GM12865 (cell line): ENCODE measurements around the gene ILF2.
A peak's percentile ranks its signal among the peaks of the same experiment; 100 is the strongest.

ENCODE experiments used
- DNase-seq: peaks from one replicate; pipeline ENCODE4 v3.0.0; 2010; ENCODE audit warnings: low read depth
- H3K4me3 ChIP-seq: 2 replicates; pipeline ENCODE4 v1.5.1; 2011; ENCODE audit warnings: mild to moderate bottlenecking, low read depth, low read length, control low read depth
- TF ChIP-seq, protein P1 (sequence below): IDR thresholded peaks from 2 replicates; pipeline ENCODE4 v1.5.1; 2011; ENCODE audit warnings: low read length, control low read depth, low read depth, inconsistent platforms; ENCODE audit not compliant: insufficient read depth; ENCODE audit errors: missing control alignments

Gene ILF2

DNA sequence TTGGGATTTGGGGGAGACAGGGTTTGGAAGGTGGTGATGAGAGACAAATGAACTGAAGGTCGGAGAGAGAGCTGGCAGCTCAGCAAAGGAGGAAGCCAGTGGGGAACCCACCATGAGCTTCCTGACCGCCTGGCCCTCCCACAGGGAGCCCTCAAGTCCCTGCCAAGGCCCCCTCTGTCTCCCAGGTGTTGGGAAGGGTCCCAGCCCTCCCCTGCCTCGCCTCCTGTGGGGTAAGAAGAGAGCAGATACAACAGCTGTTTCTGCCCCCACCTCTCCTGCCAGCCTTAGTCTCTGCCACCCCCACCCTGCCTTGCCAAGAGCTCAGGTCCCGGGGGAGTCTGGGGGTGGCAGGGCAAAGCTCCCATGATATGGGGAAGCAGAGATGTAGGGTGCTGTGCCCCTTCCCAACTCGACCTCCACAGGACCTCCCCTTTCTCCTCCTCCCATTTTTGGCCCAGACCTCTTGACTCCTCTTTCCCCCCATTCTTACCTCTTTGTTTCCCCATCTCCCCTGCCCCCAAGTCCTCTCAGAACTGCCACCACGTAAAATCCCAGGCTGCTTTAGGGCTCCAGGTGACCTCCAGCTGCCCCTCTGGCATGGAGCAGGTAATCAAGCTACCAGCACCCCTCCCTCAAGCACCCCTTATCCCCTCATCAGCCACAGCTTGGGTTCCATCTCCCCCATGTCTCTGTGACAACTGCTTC lies 42.0 kb downstream of the ILF2 start:
- no peak overlapping the region for H3K4me3 ChIP-seq
- TF ChIP-seq, protein P1, sequence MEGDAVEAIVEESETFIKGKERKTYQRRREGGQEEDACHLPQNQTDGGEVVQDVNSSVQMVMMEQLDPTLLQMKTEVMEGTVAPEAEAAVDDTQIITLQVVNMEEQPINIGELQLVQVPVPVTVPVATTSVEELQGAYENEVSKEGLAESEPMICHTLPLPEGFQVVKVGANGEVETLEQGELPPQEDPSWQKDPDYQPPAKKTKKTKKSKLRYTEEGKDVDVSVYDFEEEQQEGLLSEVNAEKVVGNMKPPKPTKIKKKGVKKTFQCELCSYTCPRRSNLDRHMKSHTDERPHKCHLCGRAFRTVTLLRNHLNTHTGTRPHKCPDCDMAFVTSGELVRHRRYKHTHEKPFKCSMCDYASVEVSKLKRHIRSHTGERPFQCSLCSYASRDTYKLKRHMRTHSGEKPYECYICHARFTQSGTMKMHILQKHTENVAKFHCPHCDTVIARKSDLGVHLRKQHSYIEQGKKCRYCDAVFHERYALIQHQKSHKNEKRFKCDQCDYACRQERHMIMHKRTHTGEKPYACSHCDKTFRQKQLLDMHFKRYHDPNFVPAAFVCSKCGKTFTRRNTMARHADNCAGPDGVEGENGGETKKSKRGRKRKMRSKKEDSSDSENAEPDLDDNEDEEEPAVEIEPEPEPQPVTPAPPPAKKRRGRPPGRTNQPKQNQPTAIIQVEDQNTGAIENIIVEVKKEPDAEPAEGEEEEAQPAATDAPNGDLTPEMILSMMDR: no peak
- no peak for DNase-seq

DNA sequence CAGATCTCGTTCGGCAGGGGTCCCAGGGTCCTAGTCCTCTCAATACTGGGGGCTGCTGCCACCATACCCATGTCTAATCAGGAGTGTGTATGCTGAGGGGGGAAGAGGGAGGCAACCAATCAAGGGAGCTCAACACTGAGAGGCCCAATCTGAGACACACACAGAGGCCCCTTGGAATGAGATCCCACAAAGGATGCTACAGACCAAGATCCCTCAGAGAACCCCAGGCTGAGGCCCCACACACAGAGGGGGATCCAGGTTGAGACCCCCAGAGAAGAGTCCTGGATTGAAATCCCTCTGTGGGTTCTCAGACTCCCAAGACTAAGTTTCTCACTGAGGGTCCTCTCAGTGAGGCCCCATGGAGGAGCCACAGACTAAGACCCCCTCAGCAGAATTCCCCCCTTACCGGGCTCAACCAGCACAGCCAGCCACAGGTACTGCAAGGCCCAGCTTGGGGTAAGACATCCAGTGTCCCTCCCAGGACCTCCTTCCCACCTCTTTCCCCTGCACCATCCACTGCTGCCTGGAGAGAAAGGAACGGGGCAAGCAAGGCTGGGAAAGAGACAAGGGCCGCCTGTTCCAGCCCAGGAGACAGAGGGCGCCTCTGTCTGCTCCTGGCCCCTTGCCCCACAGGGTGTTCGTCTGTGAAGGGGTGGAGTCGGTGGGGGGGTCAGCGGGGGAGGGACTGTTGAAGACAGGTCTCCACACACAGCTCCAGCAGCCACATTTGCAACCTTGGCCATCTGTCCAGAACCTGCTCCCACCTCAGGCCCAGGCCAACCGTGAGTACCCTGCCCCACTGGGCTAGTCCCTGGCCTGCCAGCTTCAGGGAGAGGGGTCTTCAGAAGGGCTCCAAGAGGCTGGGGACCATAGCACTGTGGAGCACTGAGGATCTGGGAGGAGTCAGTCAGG lies 42.8 kb downstream of the ILF2 start, which contains the start of gene S100A1:
Gene S100A1 (plus strand): TSS at position 720 of the 912 bp plus-strand sequence. CDS start 2,088 bp downstream, outside the sequence.
- no peak within 1 kb of the TSS for H3K4me3 ChIP-seq
- DNase-seq: no peak
- TF ChIP-seq, protein P1: no peak

DNA sequence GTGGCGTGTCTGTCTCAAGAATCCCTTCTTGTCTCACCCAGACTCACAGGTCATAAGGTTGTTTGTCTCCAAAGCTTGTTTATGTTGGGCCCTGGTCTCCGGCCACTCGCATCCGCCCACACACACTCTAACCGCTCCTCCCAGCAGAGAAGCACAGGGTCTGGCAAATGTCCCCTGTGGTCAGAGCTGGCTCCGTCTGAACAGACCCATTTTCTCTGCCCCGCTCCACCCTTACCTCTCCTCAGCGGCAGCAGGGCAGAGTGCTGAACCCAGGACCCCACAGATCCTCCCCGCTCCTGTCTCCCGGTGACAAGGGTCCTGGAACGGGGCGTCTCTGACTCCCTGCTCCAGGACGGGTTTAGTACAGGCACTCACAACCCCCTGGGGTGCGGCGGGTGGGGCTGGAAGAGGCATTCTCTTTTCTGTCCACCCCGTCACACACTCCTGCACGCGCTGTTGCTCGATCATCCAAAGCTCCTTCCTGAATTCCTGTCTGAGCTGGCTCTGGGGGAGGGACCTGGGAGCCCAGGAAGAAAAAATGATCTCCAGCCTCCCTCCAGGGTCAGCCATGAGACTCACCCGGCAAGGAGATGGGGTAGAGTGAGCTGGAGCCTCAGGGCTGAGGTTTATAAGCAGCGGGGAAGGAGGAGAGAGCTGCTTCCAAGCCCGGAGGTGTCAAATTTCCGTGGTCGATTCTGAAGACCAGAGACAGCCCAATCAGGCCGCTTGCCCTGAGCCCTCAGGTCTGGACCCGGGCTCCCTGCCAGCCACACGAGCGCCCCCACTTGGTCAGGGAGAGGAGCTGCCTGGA lies 43.7 kb downstream of the ILF2 start, which contains the start of gene S100A13:
Gene S100A13 (minus strand): TSS at position 602 of the 811 bp plus-strand sequence. CDS start 1,033 bp downstream, outside the sequence.
- TF ChIP-seq, protein P1: peak; percentile 44
- no peak for DNase-seq
- no peak within 1 kb of the TSS for H3K4me3 ChIP-seq

DNA sequence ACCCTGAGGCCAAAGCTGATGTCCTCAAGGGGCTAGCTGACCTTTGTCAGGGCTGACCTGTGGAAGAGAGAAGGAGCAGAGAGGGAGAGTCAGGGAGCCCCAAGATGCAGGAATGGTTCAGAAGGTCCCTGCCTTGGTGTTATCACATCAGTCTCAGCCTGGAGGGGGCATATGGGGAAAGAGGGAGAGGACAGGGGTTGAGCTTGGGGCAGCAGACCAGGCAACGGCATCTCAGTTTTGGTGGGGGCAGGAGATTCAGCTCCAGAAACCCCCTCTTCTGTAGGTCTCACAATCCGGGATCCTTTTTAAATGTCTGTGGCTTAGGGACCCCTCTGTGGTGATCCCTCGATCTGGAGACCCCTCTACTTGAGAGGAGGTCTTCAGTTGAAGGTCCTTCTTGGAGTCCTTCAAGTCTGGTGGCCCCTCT lies 44.3 kb downstream of the ILF2 start:
- DNase-seq: no peak
- TF ChIP-seq, protein P1: no peak
- H3K4me3 ChIP-seq: no peak overlapping the region

DNA sequence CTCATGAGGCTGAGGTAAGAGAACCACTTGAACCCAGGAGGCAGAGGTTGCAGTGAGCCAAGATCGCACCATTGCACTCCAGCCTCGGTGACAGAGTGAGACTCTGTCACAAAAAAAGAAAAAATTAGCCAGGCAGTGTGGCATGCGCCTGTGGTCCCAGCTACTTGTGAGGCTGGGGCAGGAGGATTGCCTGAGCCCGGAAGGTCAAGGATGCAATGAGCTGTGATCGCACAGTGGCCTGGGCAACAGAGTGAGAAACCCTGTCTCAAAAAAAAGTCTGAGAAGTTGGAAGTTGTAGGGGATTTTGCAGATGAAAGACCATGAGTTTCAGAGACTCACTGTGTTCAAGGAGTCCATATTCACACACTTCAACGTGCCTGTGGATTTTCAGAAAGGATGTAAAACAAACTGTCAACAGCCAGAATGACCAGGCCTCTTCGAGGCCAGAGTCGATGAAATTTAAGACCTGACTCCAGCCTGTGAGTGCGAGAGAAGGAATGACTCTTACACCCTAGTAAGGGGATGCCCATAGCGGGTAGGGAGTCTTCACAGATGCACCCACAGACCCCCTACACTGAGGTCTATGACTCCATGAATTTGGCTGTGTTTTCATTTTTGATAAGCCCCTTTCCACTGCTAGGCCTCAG lies 45.7 kb downstream of the ILF2 start:
- no peak overlapping the region for H3K4me3 ChIP-seq
- no peak for DNase-seq
- TF ChIP-seq, protein P1: no peak

DNA sequence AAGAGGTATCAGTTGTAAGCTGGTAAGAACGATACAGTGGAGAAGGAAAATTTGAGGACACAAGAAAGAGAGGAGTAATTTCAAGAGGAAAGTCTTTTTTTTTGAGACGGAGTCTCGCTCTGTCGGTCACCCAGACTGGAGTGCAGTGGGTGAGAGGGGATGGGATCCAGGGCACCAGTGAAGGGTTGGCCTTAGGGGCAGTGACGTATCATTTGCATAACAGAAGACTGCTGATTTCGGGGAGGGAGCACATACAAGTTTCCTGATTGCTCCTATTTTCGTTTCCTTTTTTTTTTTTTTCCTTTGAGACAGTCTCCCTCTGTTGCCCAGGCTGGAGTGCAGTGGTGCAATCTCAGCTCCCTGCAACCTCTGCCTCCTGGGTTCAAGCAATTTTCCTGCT lies 47.7 kb downstream of the ILF2 start:
- DNase-seq: no peak
- no peak overlapping the region for H3K4me3 ChIP-seq
- TF ChIP-seq, protein P1: no peak
